ENCODE data around the gene BBS2.

BBS2 gene

GRCh38 chr16:56530872-56531271 is 11.0 kb upstream of the BBS2 start:
- TF ChIP-seq, protein P1, sequence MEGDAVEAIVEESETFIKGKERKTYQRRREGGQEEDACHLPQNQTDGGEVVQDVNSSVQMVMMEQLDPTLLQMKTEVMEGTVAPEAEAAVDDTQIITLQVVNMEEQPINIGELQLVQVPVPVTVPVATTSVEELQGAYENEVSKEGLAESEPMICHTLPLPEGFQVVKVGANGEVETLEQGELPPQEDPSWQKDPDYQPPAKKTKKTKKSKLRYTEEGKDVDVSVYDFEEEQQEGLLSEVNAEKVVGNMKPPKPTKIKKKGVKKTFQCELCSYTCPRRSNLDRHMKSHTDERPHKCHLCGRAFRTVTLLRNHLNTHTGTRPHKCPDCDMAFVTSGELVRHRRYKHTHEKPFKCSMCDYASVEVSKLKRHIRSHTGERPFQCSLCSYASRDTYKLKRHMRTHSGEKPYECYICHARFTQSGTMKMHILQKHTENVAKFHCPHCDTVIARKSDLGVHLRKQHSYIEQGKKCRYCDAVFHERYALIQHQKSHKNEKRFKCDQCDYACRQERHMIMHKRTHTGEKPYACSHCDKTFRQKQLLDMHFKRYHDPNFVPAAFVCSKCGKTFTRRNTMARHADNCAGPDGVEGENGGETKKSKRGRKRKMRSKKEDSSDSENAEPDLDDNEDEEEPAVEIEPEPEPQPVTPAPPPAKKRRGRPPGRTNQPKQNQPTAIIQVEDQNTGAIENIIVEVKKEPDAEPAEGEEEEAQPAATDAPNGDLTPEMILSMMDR (IDR thresholded peaks at IDR 0.05; ENCODE audit: insufficient read depth, low read depth, low read length, missing control alignments): no peak
- H3K4me3 ChIP-seq (ENCODE audit: low read depth, low read length): no peak overlapping the region
- DNase-seq (ENCODE audit: low read depth): no peak

DNA sequence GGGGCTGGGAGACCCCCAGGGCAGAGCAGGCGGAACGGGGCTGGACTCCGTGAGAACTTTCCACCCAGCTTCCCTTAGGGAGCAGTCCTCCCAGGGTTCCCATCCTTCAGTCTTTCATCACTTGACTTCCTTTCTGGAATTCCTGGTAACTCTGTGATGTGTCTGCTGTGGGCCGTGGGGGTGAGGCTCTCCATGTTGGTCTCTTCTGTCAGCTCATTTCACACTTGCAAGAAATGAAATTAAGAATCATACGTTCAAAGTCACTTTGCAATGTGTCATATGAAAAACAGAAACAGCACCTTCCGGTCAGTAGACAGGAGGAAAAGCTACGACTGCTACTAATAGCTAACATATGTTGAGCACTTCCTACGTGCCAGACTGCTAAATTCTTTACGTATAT is 5.4 kb upstream of the BBS2 start:
- TF ChIP-seq, protein P1 (IDR thresholded peaks at IDR 0.05; ENCODE audit: insufficient read depth, low read depth, low read length, missing control alignments): no peak
- DNase-seq (ENCODE audit: low read depth): no peak
- no peak overlapping the region for H3K4me3 ChIP-seq (ENCODE audit: low read depth, low read length)

DNA sequence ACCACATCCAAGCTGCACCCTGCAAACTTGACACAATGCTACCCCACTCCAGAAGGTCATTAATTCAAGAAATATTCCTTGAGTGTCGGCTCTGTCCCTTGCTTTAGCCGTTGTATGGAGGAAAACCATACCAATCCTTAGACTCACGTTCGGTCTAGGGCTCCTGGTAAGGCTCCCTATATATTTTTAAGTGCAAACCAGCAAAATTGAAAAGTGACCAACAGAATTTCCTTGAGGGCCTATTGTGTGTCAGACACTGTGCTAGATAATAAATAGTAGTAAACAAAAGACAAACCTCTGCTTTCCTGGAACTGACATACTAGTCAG is 390 bp upstream of the BBS2 start:
- DNase-seq (ENCODE audit: low read depth): no peak
- H3K4me3 ChIP-seq (ENCODE audit: low read depth, low read length): peak overlapping the region; percentile 83
- TF ChIP-seq, protein P1 (IDR thresholded peaks at IDR 0.05; ENCODE audit: insufficient read depth, low read depth, low read length, missing control alignments): no peak

DNA sequence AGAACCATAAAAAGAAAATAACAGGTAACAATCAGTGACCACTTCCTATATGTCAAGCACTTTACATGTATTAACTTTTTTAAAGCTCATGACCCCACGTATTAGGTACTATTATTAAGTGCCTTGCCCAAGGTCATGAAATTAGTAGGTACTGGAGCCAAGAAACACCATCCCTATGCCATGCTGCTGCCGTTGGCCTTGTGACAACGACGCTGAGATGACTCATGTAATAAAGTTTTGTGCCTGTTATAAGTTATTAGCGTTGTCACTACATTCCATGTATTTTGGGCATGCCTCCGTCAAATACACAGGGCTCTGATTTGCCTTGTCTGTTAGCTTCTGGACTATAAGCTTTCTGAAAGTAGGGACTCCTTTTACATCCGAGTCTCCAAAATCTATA is 1.4 kb downstream of the BBS2 start:
- TF ChIP-seq, protein P1 (IDR thresholded peaks at IDR 0.05; ENCODE audit: insufficient read depth, low read depth, low read length, missing control alignments): no peak
- no peak overlapping the region for H3K4me3 ChIP-seq (ENCODE audit: low read depth, low read length)
- DNase-seq (ENCODE audit: low read depth): no peak

- H3K4me3 ChIP-seq (ENCODE audit: low read depth, low read length): no peak overlapping the region
- TF ChIP-seq, protein P1 (IDR thresholded peaks at IDR 0.05; ENCODE audit: insufficient read depth, low read depth, low read length, missing control alignments): no peak
- DNase-seq (ENCODE audit: low read depth): no peak
These were observed 2.6 kb downstream of the BBS2 start for GRCh38 chr16:56517206-56517605.

- no peak overlapping the region for H3K4me3 ChIP-seq (ENCODE audit: low read depth, low read length)
- TF ChIP-seq, protein P1 (IDR thresholded peaks at IDR 0.05; ENCODE audit: insufficient read depth, low read depth, low read length, missing control alignments): no peak
- no peak for DNase-seq (ENCODE audit: low read depth)
These were observed 4.2 kb downstream of the BBS2 start for GRCh38 chr16:56515665-56516064.

DNA sequence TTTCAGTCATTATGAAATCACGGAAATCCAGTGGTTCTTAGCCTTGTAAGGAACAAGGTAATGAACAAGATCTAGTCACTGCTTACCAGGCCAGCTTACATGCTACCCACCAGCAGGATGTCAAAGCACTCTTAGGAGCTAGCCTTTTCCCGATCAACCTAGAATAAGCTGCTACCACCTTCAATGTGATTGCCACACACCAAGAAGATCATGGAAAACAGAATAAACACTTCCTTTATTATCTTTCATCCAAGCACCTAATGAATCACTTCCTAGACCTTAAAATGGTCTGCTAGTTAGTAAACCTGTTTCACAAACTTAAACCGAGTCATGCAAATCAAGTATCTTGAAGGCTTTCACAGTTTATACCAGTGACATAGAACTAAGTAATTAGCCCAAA is 5.0 kb downstream of the BBS2 start:
- no peak for DNase-seq (ENCODE audit: low read depth)
- TF ChIP-seq, protein P1 (IDR thresholded peaks at IDR 0.05; ENCODE audit: insufficient read depth, low read depth, low read length, missing control alignments): no peak
- no peak overlapping the region for H3K4me3 ChIP-seq (ENCODE audit: low read depth, low read length)
